Stimulated activated CD8-positive, alpha-beta memory T cell treated with anti-CD3 and anti-CD28 coated beads, Interleukin-15, amount 100 ng/mL, for 48 hours (primary cell): ENCODE results near the gene MTA1.

Source experiments
- DNase-seq, 2 donors: peaks; one replicate each; pipeline ENCODE4 v3.0.0-alpha.2; 2020; ENCODE audit warnings: low read depth in 2 of 2

The MTA1 gene

DNA sequence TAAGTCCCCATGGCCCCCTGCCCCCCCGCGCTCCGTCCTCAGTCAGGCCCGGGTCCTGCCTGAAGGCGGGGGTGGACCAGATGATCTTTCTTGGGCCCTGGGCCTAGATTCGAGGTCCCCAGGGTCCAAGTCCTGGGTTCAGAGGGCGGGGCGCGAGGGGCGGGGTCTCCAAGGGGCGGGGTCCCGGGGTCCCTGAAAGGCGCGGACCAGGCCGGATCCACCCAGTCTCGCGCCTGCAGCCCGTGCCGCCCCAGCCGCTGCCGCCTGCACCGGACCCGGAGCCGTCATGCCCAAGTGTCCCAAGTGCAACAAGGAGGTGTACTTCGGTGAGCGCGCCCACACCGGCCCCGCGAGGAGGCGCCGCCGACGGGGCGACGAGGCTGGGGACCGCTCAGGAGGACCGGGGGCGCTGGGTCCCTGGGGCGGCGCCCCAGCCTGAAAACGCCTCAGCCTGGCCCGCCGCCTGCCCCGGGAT, 67.4 kb downstream of the MTA1 start:
- peak in 1 of 2 donors; percentile 17 for DNase-seq

DNA sequence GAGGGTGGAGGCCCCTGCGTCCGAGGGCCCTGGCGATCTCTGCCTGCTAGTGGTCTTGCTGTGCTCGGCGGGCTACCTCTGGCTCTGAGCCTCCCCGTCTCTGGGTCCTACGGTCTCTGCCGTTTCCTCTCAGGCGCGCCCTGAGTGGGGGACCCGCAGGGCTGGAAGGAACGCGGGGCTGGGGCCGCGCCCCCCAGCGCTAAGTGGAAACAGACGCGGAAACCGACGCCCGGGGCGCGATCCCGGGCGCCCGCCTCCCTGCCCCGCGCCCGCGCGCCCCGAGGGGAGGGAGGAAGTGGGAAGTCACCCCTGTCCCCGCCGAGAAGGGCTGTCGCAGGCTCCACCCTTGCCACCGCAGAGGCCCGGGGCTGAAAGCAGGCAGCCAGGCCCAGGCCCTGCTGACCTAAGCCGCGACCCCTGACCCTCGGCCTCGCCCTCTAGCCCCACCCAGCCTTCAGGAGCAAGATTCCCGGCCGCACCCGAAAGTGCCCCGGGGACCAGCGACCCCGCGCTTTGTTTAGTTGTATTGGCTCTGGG, 67.9 kb downstream of the MTA1 start:
- peak in 1 of 2 donors; percentile 43 for DNase-seq

DNA sequence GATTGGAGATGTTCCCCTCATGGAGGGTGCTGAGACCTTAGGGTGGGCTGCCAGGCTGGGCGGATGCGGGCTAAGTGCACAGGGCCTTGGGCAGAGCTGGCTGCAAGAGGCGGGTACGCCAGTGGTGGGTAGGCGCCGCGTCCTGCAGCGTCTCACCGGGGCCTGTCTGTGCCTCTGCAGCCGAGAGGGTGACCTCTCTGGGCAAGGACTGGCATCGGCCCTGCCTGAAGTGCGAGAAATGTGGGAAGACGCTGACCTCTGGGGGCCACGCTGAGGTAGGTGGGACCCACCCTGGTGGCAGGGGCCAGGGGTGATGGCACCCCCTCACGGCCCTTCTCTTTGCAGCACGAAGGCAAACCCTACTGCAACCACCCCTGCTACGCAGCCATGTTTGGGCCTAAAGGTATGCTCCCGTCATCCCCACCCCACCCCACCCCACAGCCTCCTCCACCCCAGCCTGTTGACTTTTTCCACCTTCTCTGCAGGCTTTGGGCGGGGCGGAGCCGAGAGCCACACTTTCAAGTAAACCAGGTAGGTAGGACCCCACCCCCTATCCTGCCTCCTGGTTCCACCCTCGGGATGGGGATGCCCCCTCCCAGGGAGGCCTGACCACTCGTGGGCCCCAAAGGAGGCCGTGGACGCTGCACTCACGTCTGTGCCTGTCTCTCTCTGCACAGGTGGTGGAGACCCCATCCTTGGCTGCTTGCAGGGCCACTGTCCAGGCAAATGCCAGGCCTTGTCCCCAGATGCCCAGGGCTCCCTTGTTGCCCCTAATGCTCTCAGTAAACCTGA, 68.6 kb downstream of the MTA1 start:
- DNase-seq: no peak

DNA sequence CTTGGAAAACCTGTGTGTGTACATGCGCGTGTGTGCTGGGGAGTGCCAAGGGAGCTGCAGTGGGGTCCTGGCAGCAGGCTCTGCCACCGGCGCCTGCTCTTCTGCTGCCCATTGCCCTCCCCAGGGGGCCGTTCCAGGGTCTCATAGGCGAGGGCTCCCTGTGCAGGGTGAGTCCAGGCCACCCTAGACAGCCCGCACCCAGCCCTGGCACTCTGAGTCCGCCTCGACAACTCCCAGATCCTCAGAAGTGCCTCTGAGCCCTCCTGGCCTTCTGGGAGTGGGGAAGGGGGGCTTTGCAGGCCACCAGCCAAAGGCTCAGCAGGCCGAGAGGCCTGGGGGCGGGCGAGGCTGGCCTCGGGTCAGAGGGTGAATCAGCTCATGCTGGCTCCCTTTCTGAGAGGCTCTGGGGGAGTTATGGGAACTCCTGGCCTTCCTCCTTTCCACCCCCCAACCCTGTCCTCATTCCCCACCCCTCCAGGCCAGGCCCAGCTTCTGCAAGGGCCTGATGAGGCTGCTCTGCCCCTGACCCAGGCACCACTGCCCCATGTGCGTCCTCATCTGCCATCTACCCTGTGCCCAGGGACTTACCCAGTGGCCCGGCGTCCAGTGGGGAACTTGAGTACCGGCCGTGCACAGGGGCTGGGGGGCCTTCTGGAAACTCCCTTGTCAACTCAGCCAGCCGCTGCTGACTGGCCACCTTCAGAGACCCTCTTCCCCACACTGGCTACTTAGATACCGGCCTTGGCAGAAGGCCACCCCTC, 69.3 kb downstream of the MTA1 start:
- DNase-seq: no peak

DNA sequence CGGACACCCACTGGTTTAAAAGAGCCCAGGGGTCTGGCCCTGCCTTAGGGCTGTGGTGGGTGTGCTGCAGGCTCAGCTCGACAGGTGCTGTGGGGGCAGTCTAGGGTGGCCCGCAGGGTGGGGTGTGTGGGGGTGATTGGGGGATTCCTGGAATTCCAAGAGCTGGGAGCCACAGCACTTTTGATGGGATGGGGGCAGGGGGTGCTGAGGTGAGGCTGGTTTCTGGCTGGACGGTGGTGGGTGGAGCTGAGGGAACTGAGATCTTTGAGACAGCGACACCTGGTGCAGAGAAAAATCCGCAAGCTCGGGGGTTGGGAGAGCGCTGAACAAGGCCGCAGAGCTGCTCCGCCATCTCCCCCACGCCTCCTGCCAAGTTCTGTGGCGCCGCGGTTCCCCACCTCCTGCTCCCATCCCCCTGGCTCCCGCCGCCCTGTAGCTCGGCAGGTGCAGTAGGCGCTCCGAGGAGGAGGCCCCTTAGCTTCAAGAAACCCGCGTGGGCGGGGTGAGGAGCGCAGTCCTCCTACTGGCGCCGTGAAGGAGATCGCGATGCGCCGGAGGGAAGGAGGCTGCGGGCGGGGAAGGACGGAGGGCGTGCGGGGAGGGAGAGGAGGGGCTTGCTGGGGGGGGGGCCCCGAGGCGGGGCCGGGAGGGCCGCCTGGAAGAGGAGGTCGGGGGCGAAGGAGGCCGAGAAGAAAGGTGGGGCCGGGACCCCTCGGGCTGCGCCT, 70.1 kb downstream of the MTA1 start:
- peak; percentile 73 to 81 for DNase-seq

DNA sequence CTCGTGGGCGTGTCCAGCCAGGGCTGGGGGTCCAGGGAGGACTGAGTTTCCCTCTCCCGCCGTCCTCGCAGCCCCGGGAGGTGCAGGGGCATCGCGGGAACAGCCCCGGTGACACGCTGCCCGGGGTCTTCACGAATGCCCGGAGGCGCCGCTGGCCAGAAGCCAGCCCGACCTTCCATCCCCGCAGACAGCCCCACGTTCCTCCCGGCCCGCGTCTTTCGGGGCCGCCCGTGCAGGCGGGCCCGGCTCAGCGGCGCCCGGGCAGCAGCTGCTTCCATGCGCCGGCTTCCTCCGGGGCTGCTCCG, 70.6 kb downstream of the MTA1 start:
- no peak for DNase-seq

DNA sequence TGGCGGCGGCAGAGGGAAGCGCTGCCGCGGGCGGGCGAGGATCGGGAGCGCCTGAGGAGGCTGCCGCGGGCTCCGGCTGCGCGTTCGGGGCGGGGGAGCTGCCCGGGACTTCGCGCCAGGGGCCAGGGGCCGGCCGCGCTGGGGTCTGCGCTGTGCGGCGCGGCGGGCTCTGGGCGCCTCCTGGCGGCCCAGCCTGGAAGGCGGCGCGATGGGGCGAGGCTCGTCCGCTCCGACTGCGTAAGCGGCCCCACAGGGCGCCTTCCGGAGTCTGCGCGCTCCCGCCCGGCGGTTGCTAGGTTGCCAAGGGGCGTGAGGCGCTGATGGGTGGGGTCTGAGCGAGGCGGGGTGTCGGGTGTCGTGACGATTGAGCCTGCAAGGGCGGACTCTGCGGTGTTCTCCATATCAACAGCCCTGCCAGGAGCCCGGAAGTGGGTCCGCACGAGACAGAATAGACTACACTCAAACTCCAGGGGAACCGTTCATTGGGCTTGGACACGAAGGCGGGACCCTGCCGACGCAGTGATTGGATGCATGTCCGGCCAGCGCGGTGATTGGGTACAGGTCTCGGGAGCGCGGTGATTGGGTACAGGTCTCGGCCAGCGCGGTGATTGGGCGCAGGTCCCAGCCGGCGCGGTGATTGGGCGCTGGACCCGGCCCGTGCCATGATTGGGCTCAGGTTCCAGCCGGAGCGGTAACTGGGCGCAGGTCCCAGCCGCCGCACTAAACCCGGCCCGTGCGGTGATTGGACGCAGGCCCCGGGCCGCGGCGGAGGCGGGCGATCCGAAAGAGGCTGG, 71.1 kb downstream of the MTA1 start, which contains the start of gene TEDC1:
TSS of gene TEDC1 (plus strand) at position 675 of the 794 bp plus-strand sequence. CDS start 130 bp downstream, outside the sequence.
- peak; percentile 99 for DNase-seq

DNA sequence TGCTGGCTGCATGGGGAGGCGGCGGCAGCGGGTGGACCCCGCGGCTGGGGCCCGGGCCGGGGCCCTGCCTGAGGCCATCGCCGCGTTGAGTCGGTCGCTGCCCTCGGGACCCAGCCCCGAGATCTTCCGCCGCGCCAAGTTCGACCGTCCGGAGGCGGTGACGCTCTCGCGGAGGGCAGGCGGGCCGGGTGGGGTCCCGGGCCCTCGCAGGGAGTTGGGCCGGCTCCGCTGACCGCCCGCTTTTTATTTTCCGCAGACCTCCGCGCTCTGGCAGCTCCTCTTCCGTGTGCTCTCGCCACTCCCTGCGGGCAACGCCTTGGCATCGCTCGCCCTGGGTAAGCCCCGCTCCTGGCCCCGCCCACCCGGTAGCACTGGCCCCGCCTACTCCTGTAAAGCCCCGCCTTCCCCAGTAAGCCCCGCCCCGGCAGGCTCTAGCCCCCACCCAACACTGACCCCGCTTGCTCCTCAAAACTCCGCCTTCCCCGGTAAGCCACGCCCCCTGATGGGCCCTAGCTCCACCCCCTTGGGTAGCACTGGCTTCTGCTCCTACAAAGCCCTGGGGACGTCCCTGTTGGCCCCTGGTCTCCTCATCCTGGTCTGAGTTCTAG, 71.8 kb downstream of the MTA1 start:
- DNase-seq: peak; percentile 84

DNA sequence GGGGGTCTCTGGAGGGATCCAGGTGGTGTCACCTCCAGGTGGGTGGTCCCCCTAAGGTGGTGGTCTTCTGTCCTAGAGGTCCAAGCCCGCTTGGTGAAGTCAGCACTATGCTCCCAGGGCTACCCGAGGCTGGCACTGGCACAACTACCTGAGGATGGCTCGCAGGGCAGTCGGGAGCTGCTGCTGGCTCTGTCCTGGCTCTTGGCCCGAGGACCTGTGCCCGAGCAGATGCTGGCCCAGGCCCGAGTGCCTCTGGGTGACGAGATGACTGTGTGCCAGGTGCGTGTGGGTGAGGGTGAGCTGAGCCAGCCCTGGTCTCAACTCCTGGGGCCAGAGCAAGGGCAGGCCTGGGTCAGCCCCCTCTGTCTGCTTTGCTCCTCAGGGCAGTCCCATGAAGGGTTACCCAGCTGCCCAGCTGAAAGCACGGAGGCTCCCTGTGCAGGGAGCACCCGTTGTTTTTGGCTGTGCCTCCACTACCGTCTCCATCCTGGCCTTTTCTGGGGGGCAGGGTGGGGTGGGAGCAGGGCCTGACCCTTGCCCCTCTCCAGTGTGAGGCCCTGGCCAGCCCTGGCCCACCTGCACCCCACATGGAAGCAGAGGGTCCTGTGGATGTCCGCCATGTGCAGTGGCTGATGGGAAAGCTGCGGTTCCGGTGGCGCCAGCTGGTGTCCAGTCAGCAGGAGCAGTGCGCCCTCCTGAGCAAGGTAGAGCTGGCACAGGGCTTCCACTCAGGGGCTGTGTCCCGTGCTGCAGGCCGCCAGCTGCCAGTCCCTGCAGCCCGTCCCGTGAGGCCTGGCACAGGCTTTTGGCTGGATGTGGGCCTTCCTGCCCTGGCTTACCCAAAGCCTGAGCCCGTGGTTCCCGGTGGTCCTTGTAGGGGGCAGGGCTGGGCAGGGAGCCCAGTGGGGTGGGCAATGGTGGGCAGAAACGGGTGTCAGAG, 72.7 kb downstream of the MTA1 start:
- DNase-seq: no peak

DNA sequence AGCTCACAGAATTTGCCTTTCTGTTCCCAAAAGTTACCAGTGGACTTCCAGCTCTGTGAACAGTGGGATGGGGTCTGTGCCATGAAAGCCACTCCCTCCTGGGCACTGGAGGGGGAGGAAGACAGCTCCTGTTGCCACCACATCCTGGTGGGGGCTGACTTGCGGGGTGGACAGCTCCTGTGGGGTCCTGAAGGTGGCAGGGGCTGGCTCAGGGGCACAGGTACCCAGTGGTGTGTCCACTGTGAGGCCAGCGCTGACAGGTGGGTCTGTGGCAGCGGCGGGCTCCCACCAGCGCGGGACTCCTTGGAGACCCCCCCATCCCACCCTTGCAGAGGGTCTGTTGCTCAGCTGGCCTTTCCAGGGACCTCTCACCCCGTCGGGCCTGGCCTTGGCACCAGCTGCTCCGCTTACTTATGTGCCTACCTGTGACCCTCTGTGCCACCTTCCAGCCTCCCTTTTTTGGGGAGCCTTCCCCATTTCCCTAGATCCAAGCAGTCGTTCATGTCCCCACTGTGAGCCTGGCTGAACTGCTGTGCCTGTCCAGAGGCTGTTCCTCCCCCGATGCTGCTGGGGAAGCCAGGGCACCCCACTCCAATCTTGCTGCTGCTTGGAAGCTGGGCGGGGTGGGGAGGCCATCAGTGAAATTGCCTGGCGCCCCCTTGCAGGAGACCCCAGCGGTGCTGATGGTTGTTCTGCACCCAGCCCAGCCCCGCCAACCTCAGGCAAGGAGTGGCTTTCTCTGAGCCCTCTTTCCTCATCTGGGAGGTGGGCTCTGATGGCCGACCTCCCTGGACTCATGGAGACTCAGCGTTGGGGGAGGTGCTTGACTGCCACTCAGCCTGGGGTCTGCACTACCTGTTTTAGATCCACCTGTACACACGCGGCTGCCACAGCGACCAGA, 73.6 kb downstream of the MTA1 start:
- DNase-seq: no peak

DNA sequence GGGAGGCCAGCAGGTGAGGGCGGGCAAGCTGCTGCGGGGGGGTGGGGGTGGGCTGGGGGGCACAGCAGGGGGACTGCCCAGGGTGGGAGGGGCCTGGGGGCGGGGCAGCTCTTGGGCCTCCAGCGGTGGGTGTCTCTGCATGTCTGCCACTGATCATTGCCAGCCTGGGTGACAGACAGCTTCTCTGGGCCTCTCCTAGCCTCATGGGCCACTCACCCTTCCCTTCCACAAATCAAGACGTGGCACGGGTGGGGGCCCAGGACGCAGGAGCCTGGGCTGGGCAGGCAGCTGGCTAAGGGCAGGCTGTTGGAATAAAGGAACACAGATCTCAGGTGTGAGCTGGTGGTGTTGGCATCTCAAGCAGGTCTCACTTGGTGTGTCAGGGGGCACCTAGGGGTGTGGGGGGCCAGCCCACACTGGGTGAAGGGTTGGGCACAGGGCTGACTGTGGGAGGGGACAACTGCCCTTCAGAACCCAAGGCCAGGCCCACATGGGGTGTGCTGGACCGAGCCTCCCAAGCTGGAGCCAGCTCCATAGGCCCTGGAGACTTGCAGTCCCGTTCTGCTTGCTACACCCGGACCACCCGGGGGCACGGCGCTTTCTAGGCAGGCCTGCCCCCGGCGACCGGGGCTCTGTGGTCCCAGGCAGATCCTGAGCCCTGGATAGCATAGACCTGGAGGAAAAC, 74.4 kb downstream of the MTA1 start:
- no peak for DNase-seq

DNA sequence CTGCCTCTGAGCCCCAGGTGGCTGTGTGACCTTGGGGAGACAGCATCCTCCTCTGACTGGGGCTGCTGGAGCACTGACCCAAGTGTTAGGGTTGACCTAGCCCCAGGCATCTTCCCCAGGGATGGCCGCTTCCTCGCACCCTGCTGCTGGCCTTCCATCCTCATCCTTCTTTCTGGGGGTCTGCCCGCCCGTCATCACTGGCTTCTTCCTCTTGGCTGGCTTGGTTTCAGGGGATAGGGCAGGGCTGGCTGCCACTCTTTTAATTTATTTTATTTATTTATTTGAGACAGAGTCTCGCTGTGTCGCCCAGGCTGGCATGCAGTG, 74.9 kb downstream of the MTA1 start:
- DNase-seq: no peak

DNA sequence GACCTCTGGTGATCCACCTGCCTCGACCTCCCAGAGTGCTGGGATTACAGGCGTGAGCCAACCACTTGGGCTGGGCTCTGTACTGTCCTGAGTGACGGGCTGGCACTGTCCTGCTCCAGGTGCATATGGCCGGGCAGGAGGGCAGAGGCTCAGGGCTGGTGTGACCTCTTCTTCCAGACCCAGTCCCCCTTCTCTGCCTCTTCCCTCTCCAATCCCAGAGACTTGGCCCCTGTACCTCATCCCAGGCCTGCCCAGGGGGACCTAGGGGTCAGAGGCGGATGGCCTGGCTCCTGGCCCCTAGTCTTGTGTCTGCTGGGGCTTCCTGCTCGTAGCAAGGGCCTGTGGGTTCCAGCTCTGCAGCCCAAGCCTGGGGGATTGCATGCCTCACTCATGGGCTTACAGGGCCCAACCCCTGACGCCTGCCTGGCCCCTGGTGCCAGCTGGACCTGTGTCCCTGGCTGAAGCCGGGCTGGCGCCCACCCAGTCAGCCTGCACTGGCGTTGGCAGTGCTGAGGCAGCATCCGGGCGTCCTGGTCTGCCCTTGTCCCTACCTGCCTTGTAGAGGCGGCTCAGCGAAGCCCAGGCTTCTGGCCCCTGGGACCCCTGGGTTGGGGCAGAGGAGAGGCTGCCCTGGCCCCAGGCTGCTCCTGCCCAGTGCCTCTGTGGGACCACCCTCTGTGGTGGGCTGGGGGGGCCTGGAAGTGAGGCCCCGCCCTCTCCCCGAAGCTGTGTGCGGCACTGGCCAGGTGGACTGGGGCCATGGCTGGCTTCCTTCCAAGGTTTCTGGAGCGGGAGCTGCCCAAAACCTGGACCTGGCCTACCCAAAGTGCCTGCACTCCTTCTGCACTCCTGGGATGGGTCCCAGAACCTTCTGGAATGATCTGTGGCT, 75.7 kb downstream of the MTA1 start:
- no peak for DNase-seq

DNA sequence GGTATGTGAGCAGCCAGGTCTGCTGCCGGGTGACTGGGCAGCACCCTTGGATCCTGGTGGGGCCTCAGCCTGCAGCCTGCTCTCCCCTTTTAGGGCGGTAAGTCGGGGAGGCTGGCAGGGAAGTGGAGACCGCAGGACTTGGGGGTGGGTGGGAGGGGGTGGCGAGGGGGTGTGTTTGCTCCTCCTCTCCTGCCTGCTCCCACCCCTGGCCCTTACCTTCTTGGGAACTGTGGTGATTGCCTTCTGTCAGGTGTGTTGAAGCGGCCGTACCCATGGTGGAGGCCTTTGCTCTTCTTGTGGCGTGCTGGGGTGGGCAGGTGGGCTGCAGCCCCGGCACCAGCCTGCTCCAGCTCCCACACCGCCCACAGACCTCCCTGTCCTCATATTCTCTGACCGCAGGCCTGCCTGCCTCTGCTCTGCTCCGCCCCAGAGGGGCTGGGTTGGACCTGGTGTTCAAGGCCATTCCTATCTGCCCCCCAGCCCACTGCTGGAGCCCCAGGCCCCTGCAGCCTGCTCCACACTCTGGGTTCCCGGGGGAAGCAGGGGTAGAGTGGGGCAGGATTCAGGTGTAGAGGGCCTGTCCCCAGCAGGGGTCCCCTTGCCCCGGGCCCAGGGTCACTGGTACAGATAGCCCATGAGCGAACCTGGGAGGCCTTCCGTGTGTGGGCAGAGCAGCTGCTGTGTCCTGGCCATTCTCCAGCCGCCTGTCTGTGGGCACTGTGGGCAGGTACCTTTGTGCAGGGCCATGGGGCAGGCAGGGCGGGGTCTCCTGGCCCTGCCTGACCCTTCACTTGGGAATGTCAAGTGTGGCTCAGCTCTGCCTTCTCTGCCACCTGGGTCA, 76.6 kb downstream of the MTA1 start:
- no peak for DNase-seq

DNA sequence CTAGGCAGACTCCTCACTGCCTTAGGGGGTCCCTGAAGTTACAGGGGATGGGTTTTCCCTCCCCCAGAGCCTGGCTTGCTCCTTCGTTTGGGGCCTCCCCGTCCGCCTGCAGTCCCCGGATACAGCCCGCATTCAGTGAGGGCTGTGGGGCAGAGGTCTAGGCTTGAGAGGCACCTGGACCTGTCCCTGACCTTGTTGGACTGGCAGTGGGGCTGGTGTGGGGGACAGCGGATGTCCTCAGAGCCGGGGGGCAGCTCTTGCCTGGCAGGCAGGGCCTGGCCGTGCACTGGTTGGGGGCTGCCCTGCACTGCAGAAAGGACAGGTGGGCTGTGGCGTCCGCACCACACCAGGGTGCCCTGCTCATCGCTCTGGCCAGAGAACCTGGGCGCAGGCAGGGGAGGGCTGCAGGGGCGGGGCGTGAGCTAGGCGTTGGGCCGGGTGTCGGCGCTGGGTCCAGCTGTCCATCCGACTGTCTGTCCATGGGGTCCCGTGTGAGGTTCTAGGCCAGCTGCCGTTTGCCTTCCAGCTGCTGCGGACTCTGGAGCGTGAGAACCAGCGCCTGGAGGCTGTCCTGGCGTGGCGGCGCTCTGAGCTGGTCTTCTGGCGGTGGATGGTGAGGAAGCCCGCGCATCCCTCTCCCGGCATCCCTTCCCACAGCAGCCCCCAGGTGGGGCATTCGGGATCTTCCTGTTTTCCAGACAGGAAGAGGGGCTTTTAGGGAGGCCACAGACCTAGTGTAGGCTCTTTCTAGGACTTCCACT, 77.4 kb downstream of the MTA1 start:
- DNase-seq: no peak
